H9 (cell line): ENCODE data around the gene CBLN3. TPM values are rescaled to one million over a fixed set of nuclear protein-coding genes. Genes with fewer than 3 reads are reported as not detected.

Experiments
- DNase-seq: peaks from one replicate; pipeline ENCODE4 v3.0.0-alpha.2; 2017
- H2AFZ ChIP-seq: one replicate; pipeline ENCODE4 v1.6.1; 2013; ENCODE audit warnings: mild to moderate bottlenecking, low read length, control low read depth, moderate library complexity
- H2AK5ac ChIP-seq: 2 replicates; pipeline ENCODE4 v1.6.1; 2013; ENCODE audit warnings: low read length, control low read depth, mixed read lengths; ENCODE audit not compliant: insufficient read length
- H2BK120ac ChIP-seq: one replicate; pipeline ENCODE4 v1.6.1; 2013; ENCODE audit warnings: low read depth, mild to moderate bottlenecking, low read length, control low read depth, inconsistent platforms; ENCODE audit not compliant: poor library complexity, severe bottlenecking
- H2BK12ac ChIP-seq: 2 replicates; pipeline ENCODE4 v1.6.1; 2013; ENCODE audit warnings: low read length, control low read depth, mixed read lengths, low read depth; ENCODE audit not compliant: insufficient read length
- H2BK15ac ChIP-seq: 2 replicates; pipeline ENCODE4 v1.6.1; 2013; ENCODE audit warnings: low read depth, low read length, control low read depth
- H2BK20ac ChIP-seq: one replicate; pipeline ENCODE4 v1.6.1; 2013; ENCODE audit warnings: low read depth, mild to moderate bottlenecking, low read length, control low read depth, inconsistent platforms; ENCODE audit not compliant: poor library complexity, severe bottlenecking
- H2BK5ac ChIP-seq: 2 replicates; pipeline ENCODE4 v1.6.1; 2013; ENCODE audit warnings: low read length, control low read depth, mixed read lengths; ENCODE audit not compliant: insufficient read length
- H3K14ac ChIP-seq: 2 replicates; pipeline ENCODE4 v1.6.1; 2013; ENCODE audit warnings: low read length, control low read depth; ENCODE audit not compliant: insufficient read depth
- H3K18ac ChIP-seq: 2 replicates; pipeline ENCODE4 v1.6.1; 2013; ENCODE audit warnings: low read depth, mild to moderate bottlenecking, mixed read lengths, low read length, control low read depth; ENCODE audit not compliant: insufficient read length
- H3K23ac ChIP-seq: 2 replicates; pipeline ENCODE4 v1.6.1; 2013; ENCODE audit warnings: low read length, control low read depth, mixed read lengths, low read depth; ENCODE audit not compliant: insufficient read length
- H3K23me2 ChIP-seq: 2 replicates; pipeline ENCODE4 v1.6.1; 2013; ENCODE audit warnings: low read depth, mild to moderate bottlenecking, mixed read lengths, low read length, control low read depth; ENCODE audit not compliant: insufficient read length, poor library complexity, severe bottlenecking
- H3K27ac ChIP-seq: 2 replicates; pipeline ENCODE4 v1.5.1; 2013; ENCODE audit warnings: low read length, control low read depth, mixed read lengths, low read depth; ENCODE audit not compliant: insufficient read length
- H3K27me3 ChIP-seq: 2 replicates; pipeline ENCODE4 v1.6.1; 2013; ENCODE audit warnings: low read length, control low read depth, inconsistent platforms; ENCODE audit not compliant: insufficient read depth
- H3K4ac ChIP-seq: 2 replicates; pipeline ENCODE4 v1.6.1; 2013; ENCODE audit warnings: low read depth, mild to moderate bottlenecking, control low read depth, inconsistent platforms, low read length, moderate library complexity
- H3K4me1 ChIP-seq: 2 replicates; pipeline ENCODE4 v1.6.1; 2013; ENCODE audit warnings: low read length, control low read depth, inconsistent platforms; ENCODE audit not compliant: insufficient read depth
- H3K4me2 ChIP-seq: 2 replicates; pipeline ENCODE4 v1.6.1; 2013; ENCODE audit warnings: low read length, control low read depth, mixed read lengths; ENCODE audit not compliant: insufficient read length, insufficient read depth
- H3K56ac ChIP-seq: 2 replicates; pipeline ENCODE4 v1.6.1; 2013; ENCODE audit warnings: low read depth, mild to moderate bottlenecking, mixed read lengths, low read length, control low read depth; ENCODE audit not compliant: insufficient read length
- H3K79me1 ChIP-seq: 2 replicates; pipeline ENCODE4 v1.6.1; 2013; ENCODE audit warnings: low read depth, mild to moderate bottlenecking, moderate library complexity, low read length, control low read depth, inconsistent platforms; ENCODE audit not compliant: insufficient read depth, poor library complexity, severe bottlenecking
- H3K79me2 ChIP-seq: 2 replicates; pipeline ENCODE4 v1.6.1; 2013; ENCODE audit warnings: low read length, control low read depth, inconsistent platforms; ENCODE audit not compliant: insufficient read depth
- H3K9ac ChIP-seq: 2 replicates; pipeline ENCODE4 v1.6.1; 2013; ENCODE audit warnings: low read length, control low read depth, mixed read lengths; ENCODE audit not compliant: insufficient read length; ENCODE audit errors: extremely low read depth
- H3K9me3 ChIP-seq: one replicate; pipeline ENCODE4 v1.6.1; 2013; ENCODE audit warnings: low read depth, low read length, inconsistent platforms; ENCODE audit not compliant: control insufficient read depth
- H3T11ph ChIP-seq: one replicate; pipeline ENCODE4 v1.6.1; 2013; ENCODE audit warnings: mild to moderate bottlenecking, low read length, control low read depth, inconsistent platforms
- H4K20me1 ChIP-seq: one replicate; pipeline ENCODE4 v1.6.1; 2013; ENCODE audit not compliant: control insufficient read depth, insufficient read length, insufficient read depth
- H4K5ac ChIP-seq: 2 replicates; pipeline ENCODE4 v1.6.1; 2013; ENCODE audit warnings: low read depth, mild to moderate bottlenecking, mixed read lengths, low read length, control low read depth; ENCODE audit not compliant: insufficient read length
- H4K8ac ChIP-seq: replicated peaks from 2 replicates; pipeline ENCODE4 v1.6.1; 2013; ENCODE audit warnings: low read length, control low read depth, mixed read lengths, low read depth; ENCODE audit not compliant: insufficient read length
- H4K91ac ChIP-seq: 2 replicates; pipeline ENCODE4 v1.6.1; 2013; ENCODE audit warnings: low read depth, mild to moderate bottlenecking, moderate library complexity, mixed read lengths, low read length, control low read depth; ENCODE audit not compliant: insufficient read length
- H3K27ac Mint-ChIP-seq, 3 experiments: 2 replicates in 2 of 3; 3 replicates in 1 of 3; pipeline ENCODE4 v1.8.0; 2020 to 2021; ENCODE audit warnings: mixed read lengths in 3 of 3, mild to moderate bottlenecking in 1 of 3, moderate library complexity in 1 of 3
- H3K27me3 Mint-ChIP-seq: 2 replicates; pipeline ENCODE4 v1.8.0; 2021; ENCODE audit warnings: low read depth, mild to moderate bottlenecking, moderate library complexity, mixed read lengths
- H3K36me3 Mint-ChIP-seq, 3 experiments: 2 replicates in 2 of 3; 3 replicates in 1 of 3; pipeline ENCODE4 v1.8.0; 2020 to 2021; ENCODE audit warnings: low read depth in 3 of 3, mixed read lengths in 3 of 3; ENCODE audit not compliant: insufficient read depth in 1 of 3
- H3K4me1 Mint-ChIP-seq, 2 experiments: 2 replicates each; pipeline ENCODE4 v1.8.0; 2020; ENCODE audit warnings: mixed read lengths in 2 of 2
- H3K4me3 Mint-ChIP-seq, 2 experiments: 2 replicates in 1 of 2; 3 replicates in 1 of 2; pipeline ENCODE4 v1.8.0; 2020 to 2021; ENCODE audit warnings: mild to moderate bottlenecking in 2 of 2, mixed read lengths in 2 of 2, moderate library complexity in 1 of 2
- H3K9me3 Mint-ChIP-seq, 2 experiments: 2 replicates in 1 of 2; 3 replicates in 1 of 2; pipeline ENCODE4 v1.8.0; 2020; ENCODE audit warnings: mild to moderate bottlenecking in 2 of 2, mixed read lengths in 2 of 2, moderate library complexity in 1 of 2
- WGBS: extraction: QIAGEN DNeasy Blood & Tissue Kit; methylation state at CpG from one replicate; pipeline ENCODE4 v1.1.7; 2013; ENCODE audit warnings: missing lambda C conversion rate, low lambda C conversion rate, mixed read lengths; ENCODE audit not compliant: insufficient read length; ENCODE audit errors: extremely low coverage; 5-methylcytosine and 5-hydroxymethylcytosine counted together
- total RNA-seq: library from RNA; stranded (reverse); gene quantifications from 2 replicates; pipeline ENCODE4 v1.2.1, GENCODE V29; 2021
- TF ChIP-seq, protein P1 (sequence below): fragments of 200-600 bp; sonication (generic); conservative IDR thresholded peaks from 3 replicates; pipeline ENCODE4 v1.8.0; 2021; ENCODE audit warnings: antibody characterized with exemption, mild to moderate bottlenecking

The CBLN3 gene
- total RNA-seq, 1 experiment from 2014 or later = 0.39 TPM

DNA sequence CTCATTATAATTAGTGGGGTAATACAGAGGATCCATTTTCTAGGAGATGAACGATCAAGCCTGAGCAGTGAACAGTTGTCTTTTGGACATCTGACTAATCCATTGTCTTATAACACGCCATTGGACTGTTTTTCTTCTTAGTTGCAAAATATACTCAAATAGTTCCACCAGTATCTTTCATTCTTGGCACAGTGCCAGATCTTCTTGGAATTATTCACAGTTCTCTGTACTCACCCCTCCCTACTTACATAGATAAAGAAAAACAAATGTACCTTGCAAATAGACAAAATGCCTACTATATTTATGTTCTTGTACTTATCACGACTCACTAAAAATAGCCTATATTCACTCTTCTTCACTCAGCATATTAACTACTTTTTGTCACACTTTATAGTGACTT is 3.8 kb downstream of the CBLN3 start:
- no peak overlapping the region for H2BK20ac ChIP-seq
- H3K9me3 ChIP-seq = no peaks in the 10 kb centered on the region
- H3K36me3 Mint-ChIP-seq = no peaks in the 10 kb centered on the region
- no peaks in the 10 kb centered on the region for H4K20me1 ChIP-seq
- no peak overlapping the region for H3K14ac ChIP-seq
- no peak overlapping the region for H3K4ac ChIP-seq
- H3K4me1 ChIP-seq = no peaks in the 10 kb centered on the region; the same call in 1 of the 2 replicates
- H3K4me3 Mint-ChIP-seq = no peak overlapping the region
- DNase-seq = no peak
- peaks cover 18% of the 10 kb centered on the region in 2 experiments for H3K4me1 Mint-ChIP-seq
- no peak overlapping the region for H3K9ac ChIP-seq
- H4K8ac ChIP-seq = no peak overlapping the region
- no peak overlapping the region for H4K5ac ChIP-seq
- H2AK5ac ChIP-seq = no peak overlapping the region
- H3K4me2 ChIP-seq = no peak overlapping the region
- no peak overlapping the region for H4K91ac ChIP-seq
- no peak overlapping the region for H3K27ac ChIP-seq
- no peak overlapping the region for H3K23ac ChIP-seq
- no peaks in the 10 kb centered on the region for H3K79me2 ChIP-seq
- no peak overlapping the region for H3T11ph ChIP-seq
- no peak overlapping the region for H2BK15ac ChIP-seq
- peaks cover 2% of the 10 kb centered on the region; the same call in 1 of the 2 replicates for H3K27me3 ChIP-seq
- peaks cover 6% of the 10 kb centered on the region for H3K23me2 ChIP-seq
- H3K79me1 ChIP-seq = no peaks in the 10 kb centered on the region
- H3K27me3 Mint-ChIP-seq = peaks cover 12% of the 10 kb centered on the region
- H2BK5ac ChIP-seq = no peak overlapping the region
- WGBS = no CpG with 5 or more reads among the region's 3 CpGs
- H2AFZ ChIP-seq = no peak overlapping the region
- no peaks in the 10 kb centered on the region for H3K9me3 Mint-ChIP-seq
- TF ChIP-seq, protein P1, sequence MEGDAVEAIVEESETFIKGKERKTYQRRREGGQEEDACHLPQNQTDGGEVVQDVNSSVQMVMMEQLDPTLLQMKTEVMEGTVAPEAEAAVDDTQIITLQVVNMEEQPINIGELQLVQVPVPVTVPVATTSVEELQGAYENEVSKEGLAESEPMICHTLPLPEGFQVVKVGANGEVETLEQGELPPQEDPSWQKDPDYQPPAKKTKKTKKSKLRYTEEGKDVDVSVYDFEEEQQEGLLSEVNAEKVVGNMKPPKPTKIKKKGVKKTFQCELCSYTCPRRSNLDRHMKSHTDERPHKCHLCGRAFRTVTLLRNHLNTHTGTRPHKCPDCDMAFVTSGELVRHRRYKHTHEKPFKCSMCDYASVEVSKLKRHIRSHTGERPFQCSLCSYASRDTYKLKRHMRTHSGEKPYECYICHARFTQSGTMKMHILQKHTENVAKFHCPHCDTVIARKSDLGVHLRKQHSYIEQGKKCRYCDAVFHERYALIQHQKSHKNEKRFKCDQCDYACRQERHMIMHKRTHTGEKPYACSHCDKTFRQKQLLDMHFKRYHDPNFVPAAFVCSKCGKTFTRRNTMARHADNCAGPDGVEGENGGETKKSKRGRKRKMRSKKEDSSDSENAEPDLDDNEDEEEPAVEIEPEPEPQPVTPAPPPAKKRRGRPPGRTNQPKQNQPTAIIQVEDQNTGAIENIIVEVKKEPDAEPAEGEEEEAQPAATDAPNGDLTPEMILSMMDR = no peak
- H3K18ac ChIP-seq = no peak overlapping the region
- H3K56ac ChIP-seq = no peak overlapping the region
- no peak overlapping the region for H2BK120ac ChIP-seq
- no peak overlapping the region for H3K27ac Mint-ChIP-seq
- H2BK12ac ChIP-seq = no peak overlapping the region
